ENCODE measurements around the gene LGR6.

DNA sequence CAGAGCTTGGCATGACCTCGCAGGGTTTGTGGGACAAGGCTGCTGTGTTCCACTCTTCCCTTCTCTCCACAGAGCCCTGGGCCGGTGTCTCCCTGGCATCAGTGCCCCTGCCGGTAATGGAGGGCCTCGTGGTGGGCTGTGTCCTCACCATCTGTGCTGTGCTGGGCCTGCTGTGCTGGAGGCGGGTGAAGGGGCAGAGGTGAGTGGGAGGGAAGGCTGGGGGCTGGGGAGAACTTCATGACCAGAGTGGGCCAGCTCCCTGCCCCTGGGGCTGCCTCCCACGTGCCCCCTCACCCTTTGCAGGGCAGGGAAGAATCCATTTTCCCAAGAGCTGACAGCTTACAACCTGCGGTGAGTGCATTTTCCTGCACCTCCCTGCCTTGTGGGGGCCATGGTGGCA, 12.0 kb upstream of the LGR6 start:
- no peak for TF ChIP-seq RAD21 (IDR thresholded peaks at IDR 0.05; ENCODE audit: low read length)
- TF ChIP-seq POLR2A (IDR thresholded peaks at IDR 0.05; ENCODE audit: low read depth, low read length) = no peak
- TF ChIP-seq CTCF (conservative IDR thresholded peaks at IDR 0.05; ENCODE audit: low read depth, low read length) = no peak
- TF ChIP-seq, protein P1, sequence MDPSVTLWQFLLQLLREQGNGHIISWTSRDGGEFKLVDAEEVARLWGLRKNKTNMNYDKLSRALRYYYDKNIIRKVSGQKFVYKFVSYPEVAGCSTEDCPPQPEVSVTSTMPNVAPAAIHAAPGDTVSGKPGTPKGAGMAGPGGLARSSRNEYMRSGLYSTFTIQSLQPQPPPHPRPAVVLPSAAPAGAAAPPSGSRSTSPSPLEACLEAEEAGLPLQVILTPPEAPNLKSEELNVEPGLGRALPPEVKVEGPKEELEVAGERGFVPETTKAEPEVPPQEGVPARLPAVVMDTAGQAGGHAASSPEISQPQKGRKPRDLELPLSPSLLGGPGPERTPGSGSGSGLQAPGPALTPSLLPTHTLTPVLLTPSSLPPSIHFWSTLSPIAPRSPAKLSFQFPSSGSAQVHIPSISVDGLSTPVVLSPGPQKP (IDR thresholded peaks at IDR 0.05; ENCODE audit: borderline replicate concordance, low read depth, low read length) = no peak
- TF ChIP-seq MAFK (IDR thresholded peaks at IDR 0.05; ENCODE audit: low read depth, low read length) = no peak
- TF ChIP-seq MXI1 (IDR thresholded peaks at IDR 0.05; ENCODE audit: borderline replicate concordance, low read depth, low read length) = no peak
- TF ChIP-seq SMC3 (IDR thresholded peaks at IDR 0.05; ENCODE audit: low read depth, low read length) = no peak
- TF ChIP-seq RFX5 (IDR thresholded peaks at IDR 0.05; ENCODE audit: low read depth, low read length) = no peak
- no peak for TF ChIP-seq USF2 (IDR thresholded peaks at IDR 0.05; ENCODE audit: low read depth, low read length)
- no peak for TF ChIP-seq CEBPB (IDR thresholded peaks at IDR 0.05; ENCODE audit: low read depth, low read length)
- no peak for TF ChIP-seq RCOR1 (IDR thresholded peaks at IDR 0.05; ENCODE audit: insufficient replicate concordance, low read length)
